ENCODE results near the gene TBX2. TPM values are rescaled to one million over a fixed set of nuclear protein-coding genes. Genes with fewer than 3 reads are reported as not detected.

Gene TBX2
- total and polyA plus RNA-seq, 12 donors = 4.6 to 31.1 (median 11.8) TPM

DNA sequence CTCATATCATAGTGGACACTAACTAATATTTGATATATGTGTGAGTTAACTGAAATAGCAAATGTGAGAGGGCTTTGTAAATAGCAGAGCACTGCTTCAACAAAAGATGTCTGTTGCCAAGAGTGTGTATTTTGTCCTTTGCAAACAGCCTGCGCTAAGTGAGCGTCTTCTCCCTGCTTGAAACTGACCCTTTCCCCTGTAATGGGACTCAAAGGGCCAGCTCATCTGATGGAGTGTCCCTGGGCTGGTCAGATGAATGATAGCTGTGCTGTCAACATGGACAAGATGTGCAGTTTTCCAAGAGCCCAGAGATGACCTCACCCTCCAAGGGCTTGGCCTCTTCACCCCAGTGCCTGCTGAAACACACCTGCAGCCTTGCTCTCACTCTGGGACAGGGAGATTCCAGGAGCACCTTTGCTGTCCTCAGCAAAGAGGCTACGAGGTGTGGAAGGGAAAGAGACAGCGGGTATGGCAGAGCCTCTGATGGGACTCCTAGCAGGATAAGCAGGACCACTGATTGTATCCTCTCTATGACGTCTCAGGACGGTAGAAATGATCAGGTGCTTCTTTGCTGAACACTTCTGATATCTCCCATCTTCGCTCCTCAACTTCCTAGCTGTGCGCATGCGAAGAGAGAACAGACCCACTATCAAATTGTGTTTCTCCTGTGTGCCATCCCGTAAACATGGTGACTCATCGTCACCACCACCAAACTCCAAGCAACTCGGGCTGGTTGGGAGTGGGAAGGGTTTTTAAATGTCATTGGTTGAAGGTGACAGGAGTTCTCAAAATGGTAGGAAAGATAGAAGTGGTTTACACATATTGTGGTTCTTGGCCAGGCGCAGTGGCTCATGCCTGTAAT, 35.8 kb upstream of the TBX2 start:
- DNase-seq = no peak
- Histone ChIP-seq H3K36me3 (no peaks in the 10 kb centered on the region), H3K27ac (no peak overlapping the region), H3K4me1 (peaks cover 0 to 11% (median 0%) of the 10 kb centered on the region in 9 donors), H3K27me3 (peaks cover 0 to 21% (median 0%) of the 10 kb centered on the region in 7 donors), H3K4me3 (no peak overlapping the region), H3K9me3 (no peaks in the 10 kb centered on the region)
- no peak for ATAC-seq
- intact Hi-C loops (cut with DNase I) = no loop called here
- 97 to 98% methylated on average over 13 of the region's 13 CpGs for WGBS, 2 donors
- TF ChIP-seq, protein P1, sequence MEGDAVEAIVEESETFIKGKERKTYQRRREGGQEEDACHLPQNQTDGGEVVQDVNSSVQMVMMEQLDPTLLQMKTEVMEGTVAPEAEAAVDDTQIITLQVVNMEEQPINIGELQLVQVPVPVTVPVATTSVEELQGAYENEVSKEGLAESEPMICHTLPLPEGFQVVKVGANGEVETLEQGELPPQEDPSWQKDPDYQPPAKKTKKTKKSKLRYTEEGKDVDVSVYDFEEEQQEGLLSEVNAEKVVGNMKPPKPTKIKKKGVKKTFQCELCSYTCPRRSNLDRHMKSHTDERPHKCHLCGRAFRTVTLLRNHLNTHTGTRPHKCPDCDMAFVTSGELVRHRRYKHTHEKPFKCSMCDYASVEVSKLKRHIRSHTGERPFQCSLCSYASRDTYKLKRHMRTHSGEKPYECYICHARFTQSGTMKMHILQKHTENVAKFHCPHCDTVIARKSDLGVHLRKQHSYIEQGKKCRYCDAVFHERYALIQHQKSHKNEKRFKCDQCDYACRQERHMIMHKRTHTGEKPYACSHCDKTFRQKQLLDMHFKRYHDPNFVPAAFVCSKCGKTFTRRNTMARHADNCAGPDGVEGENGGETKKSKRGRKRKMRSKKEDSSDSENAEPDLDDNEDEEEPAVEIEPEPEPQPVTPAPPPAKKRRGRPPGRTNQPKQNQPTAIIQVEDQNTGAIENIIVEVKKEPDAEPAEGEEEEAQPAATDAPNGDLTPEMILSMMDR (IDR thresholded peaks at IDR 0.05) = no peak

DNA sequence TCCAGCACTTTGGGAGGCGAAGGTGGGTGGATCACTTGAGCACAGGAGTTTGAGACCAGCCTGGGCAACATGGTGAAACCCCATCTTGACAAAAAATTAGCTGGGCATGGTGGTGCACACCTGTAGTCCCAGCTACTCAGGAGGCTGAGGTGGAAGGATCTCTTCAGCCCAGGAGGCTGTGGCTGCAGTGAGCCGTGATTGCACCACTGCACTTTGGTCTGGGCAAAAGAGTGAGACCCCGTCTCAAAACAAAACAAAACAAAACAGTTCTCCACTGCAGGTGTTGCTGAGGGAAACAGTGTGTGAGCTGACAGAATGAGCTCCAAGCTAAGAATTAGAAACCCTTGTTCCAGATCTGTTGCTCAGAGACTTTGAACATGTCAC, 35.2 kb upstream of the TBX2 start:
- Histone ChIP-seq H3K27ac (no peak overlapping the region), H3K4me1 (peaks cover 0 to 11% (median 0%) of the 10 kb centered on the region in 9 donors), H3K9me3 (no peaks in the 10 kb centered on the region), H3K4me3 (no peak overlapping the region), H3K36me3 (no peaks in the 10 kb centered on the region), H3K27me3 (peaks cover 0 to 21% (median 0%) of the 10 kb centered on the region in 7 donors)
- DNase-seq (no peak), ATAC-seq (no peak)
- intact Hi-C loops (cut with DNase I) = no loop called here
- 97 to 98% methylated on average over 3 of the region's 3 CpGs for WGBS, 2 donors
- TF ChIP-seq, protein P1 (IDR thresholded peaks at IDR 0.05) = no peak

DNA sequence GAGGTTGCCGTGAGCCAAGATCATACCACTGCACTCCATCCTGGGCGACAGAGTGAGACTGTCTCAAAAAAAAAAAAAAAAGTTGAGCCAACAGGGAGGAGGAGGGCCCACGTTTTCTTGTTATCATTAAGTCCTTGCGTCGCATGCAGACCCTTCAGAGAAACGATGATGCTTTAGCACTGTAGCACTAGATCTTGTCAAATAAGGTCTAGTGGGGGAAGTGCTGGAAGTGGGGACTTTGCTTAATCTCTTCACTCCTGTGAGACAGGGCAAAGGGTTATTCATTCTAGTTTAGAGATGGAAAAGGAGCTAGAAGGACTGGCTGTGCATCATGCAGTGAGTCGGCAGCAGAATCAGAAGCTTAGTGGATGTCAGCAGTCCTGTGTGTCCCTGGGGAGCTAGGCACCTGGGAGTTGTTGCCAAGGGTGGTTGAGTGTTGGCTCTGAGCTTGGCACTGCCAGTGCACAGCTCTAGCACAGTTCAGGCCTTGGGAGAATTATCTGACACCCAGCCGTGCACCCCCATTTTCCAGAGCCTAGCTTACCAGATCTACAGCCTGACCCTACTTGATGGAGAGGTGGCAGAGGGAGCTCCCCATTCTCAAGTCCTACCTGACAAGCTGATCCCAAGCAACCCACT, 33.4 kb upstream of the TBX2 start:
- intact Hi-C loops (cut with DNase I) = no loop called here
- H3K27me3 ChIP-seq = peaks cover 0 to 14% (median 0%) of the 10 kb centered on the region in 7 donors
- H3K4me1 ChIP-seq = peaks cover 0 to 11% (median 0%) of the 10 kb centered on the region in 9 donors
- H3K27ac ChIP-seq = peak overlapping the region in 2 of 10 donors; percentile 8 to 17
- no peak overlapping the region for H3K4me3 ChIP-seq
- peak in 7 of 8 donors; percentile 41 to 85 (median 70) for ATAC-seq
- peak in 1 of 2 donors; percentile 31 for DNase-seq
- 63 to 72% methylated on average over 8 of the region's 8 CpGs for WGBS, 2 donors
- H3K9me3 ChIP-seq = no peaks in the 10 kb centered on the region
- TF ChIP-seq, protein P1 (IDR thresholded peaks at IDR 0.05) = no peak
- H3K36me3 ChIP-seq = no peaks in the 10 kb centered on the region

DNA sequence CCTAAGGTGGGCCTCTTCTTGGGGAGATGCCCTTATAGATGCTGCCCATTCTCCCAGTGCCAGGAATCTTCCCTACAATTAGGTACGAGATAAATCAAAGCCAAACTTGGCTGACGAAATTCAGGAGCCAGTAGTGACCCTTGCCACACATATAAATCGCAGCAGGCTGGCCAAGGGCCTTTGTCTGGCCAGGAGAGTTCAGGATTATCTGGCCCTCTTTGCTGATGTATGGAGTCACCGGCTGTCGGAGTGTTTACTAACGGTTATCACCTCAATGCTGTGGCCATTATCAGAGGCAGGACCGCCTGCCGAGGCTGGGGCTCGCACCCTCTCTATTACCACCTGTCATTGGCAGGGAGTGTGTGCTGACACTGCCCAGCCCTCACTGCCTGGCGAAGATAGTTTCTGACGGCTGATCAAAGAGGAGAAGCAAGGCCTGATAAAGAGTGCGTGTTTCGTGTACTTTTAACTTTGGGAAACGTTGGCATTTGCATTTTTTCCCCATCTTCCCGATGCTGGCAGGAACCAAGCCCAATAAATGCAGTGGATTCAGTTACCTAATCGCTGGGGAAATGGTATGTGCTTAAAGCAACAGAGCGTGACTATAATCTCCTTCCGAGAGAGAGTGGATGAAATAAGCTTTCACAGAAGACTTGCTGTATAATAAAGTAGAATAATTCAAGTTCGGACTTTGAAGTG, 32.8 kb upstream of the TBX2 start:
- ATAC-seq = peak; percentile 91 to 99 (median 96)
- no peaks in the 10 kb centered on the region for H3K36me3 ChIP-seq
- no peak overlapping the region for H3K4me3 ChIP-seq
- H3K27me3 ChIP-seq = peaks cover 0 to 10% (median 0%) of the 10 kb centered on the region in 7 donors
- TF ChIP-seq, protein P1 (IDR thresholded peaks at IDR 0.05) = no peak
- H3K4me1 ChIP-seq = peaks cover 0 to 11% (median 0%) of the 10 kb centered on the region in 9 donors
- H3K9me3 ChIP-seq = no peaks in the 10 kb centered on the region
- intact Hi-C loops (cut with DNase I) = no loop called here
- WGBS, 2 donors = 42 to 59% methylated on average over 19 of the region's 19 CpGs
- peak overlapping the region in 2 of 10 donors; percentile 8 to 17 for H3K27ac ChIP-seq
- DNase-seq = peak; percentile 66 to 69
